ENCODE results near the gene INKA1. TPM values are rescaled to one million over a fixed set of nuclear protein-coding genes. Genes with fewer than 3 reads are reported as not detected.
A peak's percentile ranks its signal among the peaks of the same experiment; 100 is the strongest.

Gene INKA1
- total and polyA plus RNA-seq, 8 donors = 0.55 to 2.0 (median 0.70) TPM

DNA sequence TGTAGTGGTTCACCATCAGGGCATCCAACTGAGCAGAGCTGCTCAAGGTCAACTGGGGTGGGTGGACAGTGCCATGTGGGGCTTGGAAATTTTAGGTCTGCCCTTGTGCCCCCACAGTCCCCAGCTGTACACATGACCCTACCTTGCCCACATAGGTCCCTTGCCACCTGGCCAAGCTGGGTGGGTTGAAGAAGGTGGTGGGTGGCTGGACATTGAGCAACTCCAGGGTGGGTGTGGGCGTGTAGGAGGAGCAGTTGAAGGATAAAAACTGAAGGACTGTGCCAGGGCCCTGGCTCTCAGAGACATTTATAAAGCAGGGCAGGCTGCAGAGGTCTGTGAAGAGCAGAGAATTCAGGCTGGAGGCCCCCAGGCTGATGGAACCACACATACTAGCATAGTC lies 4.0 kb upstream of the INKA1 start:
- DNase-seq (peak in 1 of 6 donors; percentile 25), ATAC-seq (no peak), FAIRE-seq (no peak)
- no peak overlapping the region for H3K27ac ChIP-seq
- no peaks in the 10 kb centered on the region for H3K9me3 ChIP-seq
- H3K27me3 ChIP-seq = no peaks in the 10 kb centered on the region
- intact Hi-C loops (cut with DNase I) = no loop called here
- no peaks in the 10 kb centered on the region for H3K4me1 ChIP-seq
- H3K4me3 ChIP-seq = no peak overlapping the region
- TF ChIP-seq, protein P1, sequence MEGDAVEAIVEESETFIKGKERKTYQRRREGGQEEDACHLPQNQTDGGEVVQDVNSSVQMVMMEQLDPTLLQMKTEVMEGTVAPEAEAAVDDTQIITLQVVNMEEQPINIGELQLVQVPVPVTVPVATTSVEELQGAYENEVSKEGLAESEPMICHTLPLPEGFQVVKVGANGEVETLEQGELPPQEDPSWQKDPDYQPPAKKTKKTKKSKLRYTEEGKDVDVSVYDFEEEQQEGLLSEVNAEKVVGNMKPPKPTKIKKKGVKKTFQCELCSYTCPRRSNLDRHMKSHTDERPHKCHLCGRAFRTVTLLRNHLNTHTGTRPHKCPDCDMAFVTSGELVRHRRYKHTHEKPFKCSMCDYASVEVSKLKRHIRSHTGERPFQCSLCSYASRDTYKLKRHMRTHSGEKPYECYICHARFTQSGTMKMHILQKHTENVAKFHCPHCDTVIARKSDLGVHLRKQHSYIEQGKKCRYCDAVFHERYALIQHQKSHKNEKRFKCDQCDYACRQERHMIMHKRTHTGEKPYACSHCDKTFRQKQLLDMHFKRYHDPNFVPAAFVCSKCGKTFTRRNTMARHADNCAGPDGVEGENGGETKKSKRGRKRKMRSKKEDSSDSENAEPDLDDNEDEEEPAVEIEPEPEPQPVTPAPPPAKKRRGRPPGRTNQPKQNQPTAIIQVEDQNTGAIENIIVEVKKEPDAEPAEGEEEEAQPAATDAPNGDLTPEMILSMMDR (IDR thresholded peaks at IDR 0.05) = no peak
- 27 to 50% methylated on average over 1 of the region's 1 CpG for WGBS, 2 donors
- no peaks in the 10 kb centered on the region for H3K36me3 ChIP-seq

DNA sequence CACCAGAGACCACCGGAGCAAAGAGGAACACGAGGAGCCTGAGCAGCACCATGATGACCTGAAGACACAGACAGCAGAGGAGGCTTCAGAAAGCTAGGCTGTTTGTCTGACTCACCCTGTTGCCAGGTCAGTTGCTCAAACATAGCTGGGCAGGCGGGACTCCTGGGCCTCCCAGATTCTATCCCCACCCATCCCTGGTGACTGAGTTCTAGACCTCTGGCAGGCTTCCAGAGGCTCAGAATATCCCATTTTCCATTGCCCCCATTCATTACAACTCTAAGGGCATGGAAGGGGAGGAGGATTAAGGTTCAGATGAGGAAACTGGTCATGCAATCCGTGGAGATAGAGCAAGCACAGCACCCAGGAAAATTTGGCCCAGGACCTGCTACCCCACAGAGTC lies 3.3 kb upstream of the INKA1 start, which contains the start of gene CDHR4:
Gene CDHR4 (minus strand): TSS at position 113 of the 400 bp plus-strand sequence. CDS start 61 bp downstream, at position 52.
- Histone ChIP-seq H3K36me3 (no peaks in the 10 kb centered on the region), H3K4me3 (no peak within 1 kb of the TSS), H3K4me1 (peaks cover 0 to 5% (median 4%) of the 10 kb centered on the region in 3 donors), H3K27me3 (no peaks in the 10 kb centered on the region), H3K9me3 (no peaks in the 10 kb centered on the region), H3K27ac (no peak within 1 kb of the TSS)
- intact Hi-C loops (cut with DNase I) = loop anchor here in 2 of 3 donors (5.0 kb wide), 2 partner anchors 38 to 108 kb away; no protein-coding TSS in a partner anchor
- FAIRE-seq (no peak), DNase-seq (peak in 1 of 6 donors; percentile 13), ATAC-seq (no peak)
- WGBS, 2 donors = 51 to 70% methylated on average over 4 of the region's 4 CpGs
- TF ChIP-seq, protein P1 (IDR thresholded peaks at IDR 0.05) = no peak

DNA sequence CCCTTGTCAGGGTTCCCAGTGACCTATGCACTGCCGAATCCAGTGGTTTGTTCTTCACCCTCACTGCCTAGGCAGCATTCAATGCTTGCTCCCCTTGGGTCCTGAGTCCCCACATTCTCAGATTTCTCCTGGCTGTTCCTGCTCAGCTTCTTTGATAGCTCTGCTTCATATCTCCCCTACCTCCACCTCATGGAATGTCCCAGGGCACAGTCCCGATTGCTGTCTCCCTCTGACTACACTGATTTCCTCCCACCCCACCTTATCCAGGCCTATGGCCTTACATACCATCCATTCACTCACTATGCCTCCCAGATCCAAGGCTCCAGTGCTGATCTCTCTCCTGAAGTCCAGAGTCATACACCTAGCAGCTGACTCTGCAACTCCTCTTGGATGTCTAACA lies 1.9 kb upstream of the INKA1 start:
- Histone ChIP-seq H3K4me1 (peaks cover 0 to 19% (median 16%) of the 10 kb centered on the region in 3 donors), H3K36me3 (no peaks in the 10 kb centered on the region), H3K27me3 (no peaks in the 10 kb centered on the region), H3K4me3 (no peak overlapping the region), H3K27ac (no peak overlapping the region), H3K9me3 (no peaks in the 10 kb centered on the region)
- WGBS, 2 donors = 85 to 91% methylated on average over 2 of the region's 2 CpGs
- TF ChIP-seq, protein P1 (IDR thresholded peaks at IDR 0.05) = no peak
- FAIRE-seq (no peak), ATAC-seq (no peak), DNase-seq (peak in 1 of 6 donors; percentile 5)
- intact Hi-C loops (cut with DNase I) = loop anchor here in 2 of 3 donors (5.0 kb wide), 2 partner anchors 36 to 106 kb away; no protein-coding TSS in a partner anchor

DNA sequence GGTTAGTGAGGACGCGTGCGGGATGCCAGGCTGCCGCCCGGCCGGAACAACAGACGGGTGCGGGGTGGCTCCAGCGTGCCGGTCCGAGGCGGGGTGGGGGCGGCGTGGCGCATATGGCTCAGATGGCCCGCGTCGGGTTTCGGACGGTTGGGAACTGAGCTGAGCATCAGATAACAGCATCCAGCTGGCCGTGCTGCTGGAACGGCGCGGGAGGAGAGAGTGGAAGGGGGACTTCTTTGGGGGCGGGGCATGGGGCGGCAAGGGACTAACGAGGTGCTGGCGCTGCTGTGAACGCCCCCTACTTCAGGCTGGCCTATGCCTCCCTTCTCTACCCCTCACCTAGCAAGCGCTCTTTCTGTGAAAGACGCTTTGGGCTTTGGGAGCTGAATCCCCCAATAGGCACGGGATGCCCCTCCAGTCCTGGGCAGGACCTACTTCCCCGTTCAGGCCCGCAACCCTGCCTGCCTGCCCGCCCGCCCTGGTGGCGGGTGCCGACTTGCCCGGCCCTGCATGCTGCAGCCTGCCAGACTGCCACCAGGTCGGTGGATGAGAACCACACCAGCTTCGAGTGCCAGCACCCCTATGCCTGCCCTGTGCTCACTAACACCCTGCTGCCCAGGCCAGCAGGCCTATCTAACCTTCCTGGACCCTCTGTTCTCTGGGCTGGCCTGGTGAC lies 542 bp downstream of the INKA1 start:
- Histone ChIP-seq H3K36me3 (no peaks in the 10 kb centered on the region), H3K9me3 (no peaks in the 10 kb centered on the region), H3K4me1 (peaks cover 0 to 21% (median 20%) of the 10 kb centered on the region in 3 donors), H3K4me3 (peak overlapping the region; percentile 55 to 97 (median 75)), H3K27me3 (no peaks in the 10 kb centered on the region), H3K27ac (peak overlapping the region; percentile 39 to 57 (median 41))
- DNase-seq = peak in 2 of 6 donors; percentile 28 to 75
- no peak for FAIRE-seq
- intact Hi-C loops (cut with DNase I) = loop anchor here in 2 of 3 donors (5.0 kb wide), 2 partner anchors 34 to 104 kb away; no protein-coding TSS in a partner anchor
- 5 to 11% methylated on average over 36 to 41 of the region's 41 CpGs for WGBS, 2 donors
- TF ChIP-seq, protein P1 (IDR thresholded peaks at IDR 0.05) = no peak
- ATAC-seq = peak in 2 of 4 donors; percentile 1
